Activated CD4-positive, alpha-beta T cell treated with anti-CD3 and anti-CD28 coated beads, Interleukin-10, Interleukin-2, amounts not matched to agents 100 ng/mL and 50 ng/mL, durations not matched to agents 16 hours and 8 hours (primary cell): ENCODE measurements around the gene PSMB7.

Source experiments
- DNase-seq: peaks from one replicate; pipeline ENCODE4 v3.0.0-alpha.2; 2020

Gene PSMB7

DNA sequence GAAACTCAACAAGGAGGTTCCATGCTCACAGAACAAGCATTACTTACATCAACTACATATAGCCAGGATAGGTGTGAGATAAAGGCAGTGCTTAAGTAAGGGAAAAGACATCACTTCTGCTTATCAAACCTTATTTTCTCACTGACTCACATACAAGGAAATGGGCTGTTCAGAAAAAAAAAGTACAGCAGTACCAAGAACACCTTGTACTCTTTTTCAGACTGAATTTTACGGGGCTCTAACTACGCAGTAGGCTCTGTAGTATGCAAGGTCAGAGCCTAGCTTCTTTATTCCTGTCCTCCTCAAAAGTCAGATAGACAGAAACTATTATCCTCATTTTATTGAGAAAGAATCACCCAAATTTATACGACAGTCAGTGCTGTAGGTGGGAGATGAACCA is 5.8 kb downstream of the PSMB7 start:
- no peak for DNase-seq

DNA sequence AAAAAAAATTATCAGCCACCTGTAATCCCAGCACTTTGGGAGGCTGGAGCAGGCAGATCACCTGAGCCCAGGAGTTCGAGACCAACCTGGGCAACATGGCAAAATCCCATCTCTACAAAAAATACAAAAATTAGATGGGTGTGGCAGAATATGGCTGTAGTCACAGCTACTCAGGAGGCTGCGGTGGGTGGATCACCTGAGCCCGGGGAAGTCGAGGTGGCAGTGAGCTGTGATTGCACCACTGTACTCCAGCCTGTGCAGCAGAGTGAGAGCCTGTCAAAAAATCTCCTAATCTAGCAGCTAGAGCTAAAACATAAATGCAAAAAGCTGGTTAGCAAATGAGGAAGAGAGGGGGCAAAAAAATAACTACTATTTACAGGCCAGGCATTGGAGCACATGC is 12.0 kb downstream of the PSMB7 start:
- no peak for DNase-seq

DNA sequence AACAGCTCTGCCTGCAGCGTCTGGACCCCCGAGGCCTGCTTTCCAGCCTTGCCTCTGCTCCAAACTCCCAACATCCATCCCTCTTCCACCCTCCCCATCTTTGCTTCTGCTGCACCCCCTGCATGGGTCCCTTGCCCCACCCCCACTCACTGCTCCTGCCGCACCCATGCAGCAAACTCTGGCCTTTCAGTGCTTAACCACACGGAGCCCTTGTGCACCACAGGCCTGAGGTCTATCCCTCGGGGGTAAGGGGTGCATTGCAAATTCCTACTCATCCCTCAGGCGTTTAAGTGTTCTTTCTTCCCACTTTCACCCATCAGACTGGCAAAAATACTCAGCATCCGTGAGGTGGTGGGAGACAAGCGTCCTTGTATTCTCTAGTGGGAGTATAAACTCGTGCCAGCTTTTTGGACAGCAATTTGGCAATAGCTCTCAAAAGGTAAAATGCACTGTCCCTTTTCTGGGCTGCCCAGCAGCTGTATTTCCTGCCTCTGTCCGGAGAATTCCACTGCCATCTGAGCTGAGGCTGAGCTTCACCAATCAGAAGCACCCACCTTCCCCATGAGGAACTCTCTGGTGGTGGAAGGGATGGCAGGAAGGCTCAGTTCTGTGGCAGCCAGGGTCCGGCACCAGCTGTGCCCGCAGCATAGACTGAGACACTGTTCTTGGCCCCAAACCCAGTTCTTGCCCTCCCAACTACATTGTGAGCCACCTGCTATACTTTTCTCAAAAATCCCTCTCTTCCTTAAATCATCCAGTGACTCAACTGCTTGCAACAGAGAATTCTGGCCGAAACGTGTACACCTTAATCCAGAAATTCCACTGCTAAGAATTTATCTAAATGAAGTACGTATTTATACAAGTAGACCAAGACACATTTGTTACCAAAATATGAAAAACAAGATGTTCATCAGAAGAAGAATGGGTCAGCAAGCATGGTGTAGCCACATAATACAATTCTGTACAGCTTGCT is 15.0 kb downstream of the PSMB7 start:
- no peak for DNase-seq

DNA sequence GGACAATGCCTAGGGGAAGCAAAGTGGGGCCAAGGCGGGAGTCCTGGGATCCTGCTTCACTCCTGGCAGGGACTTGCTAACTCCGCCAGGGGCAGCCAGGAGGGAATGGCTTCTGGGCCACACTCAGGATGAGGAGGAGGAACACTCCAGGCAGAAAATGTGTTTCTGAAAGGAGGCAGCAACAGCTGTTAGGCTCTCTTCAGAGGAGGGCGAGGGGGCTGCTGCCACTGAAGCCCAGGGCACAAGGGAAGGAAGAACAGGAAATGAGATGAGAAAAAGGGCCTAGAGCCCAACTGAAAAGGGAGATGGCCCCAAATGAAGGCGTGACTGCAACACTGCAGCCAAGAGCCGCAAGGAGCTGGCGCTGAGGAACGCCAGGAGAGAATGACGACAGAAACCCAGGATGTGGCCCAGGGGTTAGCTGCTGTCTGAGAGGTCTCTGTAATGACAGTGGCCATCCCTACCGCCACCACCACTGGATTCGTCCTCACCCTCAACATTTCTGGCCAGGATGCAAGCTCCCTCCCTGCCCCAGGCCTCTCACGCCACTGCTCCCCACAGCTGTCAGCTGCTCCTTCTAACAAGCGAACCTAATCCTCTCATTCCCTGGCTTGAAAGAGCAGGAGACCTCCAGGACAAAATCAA is 15.8 kb downstream of the PSMB7 start:
- no peak for DNase-seq

DNA sequence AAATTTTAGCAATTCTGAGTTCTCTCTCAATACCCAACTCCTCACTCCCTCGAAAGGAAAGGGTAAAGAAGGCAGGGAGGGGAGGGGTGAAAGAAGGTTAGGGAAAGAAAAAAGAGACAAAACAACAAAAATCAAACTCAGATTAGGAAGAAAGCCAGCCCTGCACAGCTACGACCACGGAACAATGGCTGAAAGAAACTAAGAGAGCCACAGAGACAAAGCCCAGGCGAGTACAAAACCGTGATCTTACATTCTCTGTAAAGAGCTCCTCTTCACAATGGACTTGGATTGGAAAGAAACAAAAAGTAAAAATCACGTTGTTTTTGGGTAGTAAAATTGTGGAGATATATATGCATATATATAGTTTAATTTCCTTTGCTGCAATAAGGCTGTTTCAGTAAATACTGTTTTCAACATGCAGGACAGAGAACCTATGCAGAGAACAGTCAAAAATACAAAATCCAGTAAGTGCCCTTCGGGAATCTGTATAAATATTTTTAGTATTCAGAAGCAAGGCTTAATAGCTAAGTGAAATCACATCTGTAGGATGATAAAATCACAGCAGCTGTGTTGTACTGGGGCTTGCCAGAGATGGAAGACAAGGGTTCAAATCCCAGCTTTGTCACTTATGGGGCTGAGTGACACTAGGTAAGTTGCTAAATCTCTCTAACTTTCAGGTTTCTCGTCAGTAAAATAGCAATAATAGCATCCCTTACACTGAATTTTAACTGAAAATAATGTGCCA is 16.9 kb downstream of the PSMB7 start:
- DNase-seq, result no peak

DNA sequence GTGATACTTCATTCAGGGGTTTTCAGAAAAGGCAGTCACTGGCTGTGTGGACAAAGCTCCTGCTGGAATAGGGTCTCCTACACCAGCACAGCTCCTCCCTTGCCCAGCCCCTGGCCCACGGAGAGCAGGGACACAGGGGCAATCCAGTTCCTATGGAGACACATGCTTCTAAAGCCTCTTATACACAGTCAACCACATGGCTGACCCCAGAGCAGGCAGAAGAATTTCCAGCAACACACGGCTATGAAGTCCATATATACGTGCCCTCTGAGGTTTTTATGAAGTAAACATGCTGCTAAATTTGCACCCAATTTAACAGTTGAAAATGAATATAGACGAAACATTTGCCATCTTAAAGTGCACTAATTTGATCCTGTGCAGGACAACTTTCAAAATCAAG is 19.4 kb downstream of the PSMB7 start:
- DNase-seq, result no peak

DNA sequence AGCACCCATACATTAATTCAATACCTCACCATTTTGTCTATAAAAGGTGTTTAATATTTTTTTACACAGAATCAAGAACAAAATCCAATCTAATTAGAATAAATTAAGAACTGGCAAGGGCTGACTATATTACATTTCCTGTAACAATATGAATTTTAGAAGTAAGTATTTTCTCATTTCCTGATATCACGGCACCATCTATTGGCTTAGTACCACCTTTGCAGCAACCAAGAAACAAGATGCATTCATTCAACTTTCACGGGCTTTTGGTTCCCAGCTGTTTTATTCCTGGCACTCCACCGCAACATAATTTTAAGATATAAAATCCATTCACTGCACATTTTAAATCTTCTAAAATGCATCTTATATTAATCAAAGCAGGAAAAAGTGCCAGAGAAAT is 20.6 kb downstream of the PSMB7 start:
- peak; percentile 17 for DNase-seq

DNA sequence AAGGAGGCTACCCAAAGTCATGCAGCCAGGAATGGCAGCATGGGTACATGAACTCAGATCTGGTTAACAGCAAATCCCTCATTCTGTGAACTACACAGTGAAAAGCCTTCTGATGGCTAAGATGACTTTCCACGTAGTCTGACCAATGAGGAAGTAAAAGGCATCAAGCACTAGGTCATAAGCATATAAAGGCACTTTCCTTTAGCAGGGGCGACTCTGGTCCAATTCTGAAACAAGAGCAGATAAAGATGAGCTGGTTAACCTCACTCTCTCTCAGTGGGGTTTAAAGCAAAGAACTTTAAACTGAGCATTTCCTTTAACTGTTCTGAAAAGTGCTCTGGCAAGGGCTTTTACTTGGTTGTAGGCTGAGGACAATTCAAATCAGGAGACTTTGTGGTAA is 21.1 kb downstream of the PSMB7 start:
- DNase-seq, result peak; percentile 72

DNA sequence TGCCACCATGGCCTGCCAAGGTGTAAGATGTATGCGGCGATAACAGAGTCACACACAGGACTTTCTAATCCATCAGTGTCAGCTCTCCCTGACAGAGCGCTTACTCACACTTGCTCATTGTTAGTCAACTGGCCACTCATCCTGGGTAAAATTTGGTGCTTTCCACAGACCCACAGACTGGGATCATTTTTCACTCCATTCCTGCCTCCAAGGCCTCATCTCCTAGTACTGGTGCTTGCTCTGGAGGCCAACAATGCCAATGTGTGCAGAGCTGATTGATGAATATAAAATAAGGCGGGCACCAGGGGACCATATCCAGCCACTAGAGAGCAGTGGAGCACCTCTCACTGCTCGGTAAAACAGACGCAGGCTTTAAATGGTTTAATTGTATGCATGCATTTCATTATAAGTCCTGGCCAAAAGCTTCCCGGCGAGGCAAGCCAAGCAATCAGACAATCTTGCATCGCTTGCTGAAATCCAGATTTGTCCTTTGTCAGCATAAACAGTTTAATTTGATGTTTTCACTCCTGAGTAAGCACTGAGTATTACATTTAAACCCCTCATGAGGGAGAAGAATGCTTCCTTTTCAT is 22.3 kb downstream of the PSMB7 start:
- peak; percentile 34 for DNase-seq

DNA sequence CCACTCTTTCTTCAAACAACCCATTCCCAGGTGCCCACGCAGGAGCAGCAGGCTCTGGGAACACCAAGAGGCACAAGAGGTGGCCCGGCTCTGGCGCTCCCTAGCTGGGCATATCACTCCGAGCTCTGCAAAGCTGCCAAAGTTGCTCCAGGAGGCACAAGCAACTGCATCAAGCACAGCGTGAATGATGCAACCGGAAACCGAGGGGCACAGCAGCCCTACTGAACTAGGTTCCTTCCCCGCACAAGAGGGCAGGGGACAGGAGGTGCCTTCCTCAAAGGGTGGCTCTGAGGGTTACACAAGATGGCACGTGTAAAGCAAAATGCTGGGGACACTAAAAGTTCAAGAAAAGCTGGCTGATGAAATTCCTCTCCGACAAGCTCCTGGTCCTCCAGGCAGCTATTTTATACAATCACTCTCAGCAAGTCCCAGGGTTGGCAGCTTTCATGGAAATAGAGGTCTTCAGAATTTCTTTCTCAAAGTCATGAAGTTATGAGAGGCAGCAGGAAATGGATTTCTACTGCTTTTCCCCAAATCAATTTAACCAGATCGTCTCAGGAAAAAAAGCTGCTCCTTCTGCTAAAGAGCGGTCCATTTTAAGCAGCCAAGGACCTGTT is 22.9 kb downstream of the PSMB7 start:
- DNase-seq, result no peak

DNA sequence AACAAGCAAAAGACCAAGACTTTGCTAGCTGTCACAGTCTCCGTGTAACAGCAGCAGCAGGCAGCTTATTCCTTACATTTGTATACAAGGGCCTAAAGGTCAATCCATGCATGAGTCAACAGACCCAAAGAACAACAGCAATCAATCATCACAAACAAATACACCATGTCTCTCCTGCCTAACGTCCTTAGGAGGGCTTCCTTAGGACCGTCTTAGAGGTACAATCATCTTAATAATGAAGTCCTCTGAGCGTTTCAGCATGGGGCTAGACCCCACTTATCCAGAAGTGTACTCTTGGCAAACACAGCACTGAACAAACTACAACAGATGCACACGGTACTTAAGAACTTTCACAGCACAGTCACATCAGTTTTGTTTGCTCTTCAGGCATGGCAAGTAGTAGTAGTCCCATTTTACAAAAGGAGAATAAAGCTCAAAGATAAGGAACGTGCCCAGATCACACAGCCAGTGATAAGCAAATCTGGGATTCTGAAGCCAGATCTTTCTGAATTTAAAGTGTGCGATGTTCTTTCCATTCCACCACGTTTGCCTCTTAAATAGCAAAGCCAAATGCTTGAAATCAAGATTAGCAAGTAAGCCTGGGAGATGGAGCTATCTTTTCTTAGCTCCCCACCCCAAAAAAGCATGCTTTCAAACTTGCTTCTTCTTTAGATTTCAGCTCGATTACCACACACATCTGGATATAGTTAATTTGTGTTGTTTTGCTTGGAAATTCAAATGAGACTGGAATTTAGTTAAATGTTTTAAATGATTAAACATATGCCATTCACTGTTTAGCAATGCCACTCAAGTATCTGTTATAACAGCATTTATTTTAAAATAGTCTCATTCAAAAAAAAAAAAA is 24.2 kb downstream of the PSMB7 start:
- no peak for DNase-seq

DNA sequence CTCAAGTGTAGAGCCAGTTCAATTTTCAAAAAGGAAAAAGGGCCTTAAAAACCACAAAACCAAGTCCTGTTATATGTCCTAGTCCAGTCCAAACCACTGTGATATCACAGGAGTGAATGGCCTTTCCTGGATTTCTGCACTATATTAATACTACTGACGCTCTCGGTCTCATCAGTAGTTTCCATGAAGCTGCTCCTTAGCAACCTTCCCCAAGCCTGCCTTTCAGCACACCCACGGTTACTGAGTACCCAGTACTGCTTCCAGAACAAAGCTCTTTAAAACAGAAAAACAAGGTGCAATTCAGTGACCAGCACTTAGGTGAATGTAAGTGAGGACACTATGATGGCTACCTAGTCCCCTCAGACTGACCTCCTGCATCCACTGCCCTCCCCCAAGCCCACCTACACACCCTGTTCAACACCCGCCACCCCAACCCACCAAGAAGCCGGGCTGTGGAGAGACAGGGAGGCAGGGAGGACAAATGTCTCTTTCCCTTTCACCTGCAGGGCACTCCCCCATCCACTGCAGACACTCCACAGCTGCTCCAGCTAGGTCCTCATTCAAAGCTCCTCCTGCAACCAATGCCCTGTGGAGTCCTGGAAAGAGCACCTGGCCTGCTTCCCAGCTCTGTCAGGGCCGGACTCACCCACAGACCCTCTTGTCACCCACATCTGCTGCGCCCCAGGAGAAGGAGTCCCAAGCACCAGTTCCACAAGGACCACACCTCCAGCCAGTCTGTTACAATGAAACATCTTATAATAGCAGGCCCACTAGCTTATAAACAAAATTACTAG is 25.9 kb downstream of the PSMB7 start:
- no peak for DNase-seq

DNA sequence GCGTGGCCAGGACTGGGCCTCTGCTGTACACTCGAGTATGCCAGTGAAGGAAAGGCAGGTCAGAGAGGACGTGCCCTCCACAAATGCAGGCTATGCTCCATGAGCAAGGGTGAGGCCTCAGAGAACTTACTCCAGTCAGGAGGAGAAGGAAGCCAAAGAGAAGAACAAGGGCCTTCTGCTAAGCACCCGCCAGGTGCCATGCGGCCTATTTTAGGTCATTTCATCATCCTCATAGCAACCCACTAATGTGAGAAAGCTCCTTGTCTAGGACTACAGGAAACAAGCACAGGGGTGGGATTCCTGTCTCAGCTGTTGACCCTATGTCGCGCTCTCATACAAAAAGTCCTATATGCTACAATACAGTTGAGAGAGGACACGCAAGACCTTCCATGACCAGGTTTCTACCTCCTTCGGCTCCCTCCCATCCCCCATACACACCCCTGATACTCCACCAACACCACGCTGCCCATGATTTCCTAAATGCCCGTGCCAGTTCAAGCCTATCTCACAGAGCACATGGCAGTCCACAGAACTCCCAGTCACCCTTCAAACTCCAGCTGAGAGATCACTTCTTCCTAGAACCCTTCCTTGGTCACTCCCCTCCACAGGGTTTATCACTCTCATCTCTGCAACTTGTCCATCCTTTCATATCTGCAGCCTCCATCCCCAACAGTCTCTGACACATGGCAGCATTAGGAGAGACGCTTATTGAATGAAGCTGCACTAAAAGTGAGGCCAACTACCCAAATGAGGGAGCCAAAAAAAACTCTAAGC is 26.8 kb downstream of the PSMB7 start:
- no peak for DNase-seq

DNA sequence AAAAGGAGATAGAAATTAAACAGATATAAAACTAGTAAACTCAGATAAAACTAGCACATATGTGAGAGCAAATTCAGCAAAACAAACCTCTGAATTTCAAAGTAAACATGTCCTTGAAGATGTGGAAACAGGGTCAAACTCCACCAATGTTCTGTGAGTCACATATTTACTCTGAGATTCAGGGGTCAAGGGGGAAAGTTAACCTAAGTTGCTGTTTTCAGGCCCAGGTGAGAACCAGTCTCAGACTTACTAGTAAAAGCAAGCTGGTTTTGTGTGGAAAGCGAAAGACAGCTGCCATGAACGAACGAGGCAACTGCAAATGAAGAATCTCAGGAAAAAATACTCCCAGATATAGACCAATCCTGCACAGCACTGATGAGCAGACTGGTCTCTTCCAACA is 29.0 kb downstream of the PSMB7 start:
- no peak for DNase-seq

DNA sequence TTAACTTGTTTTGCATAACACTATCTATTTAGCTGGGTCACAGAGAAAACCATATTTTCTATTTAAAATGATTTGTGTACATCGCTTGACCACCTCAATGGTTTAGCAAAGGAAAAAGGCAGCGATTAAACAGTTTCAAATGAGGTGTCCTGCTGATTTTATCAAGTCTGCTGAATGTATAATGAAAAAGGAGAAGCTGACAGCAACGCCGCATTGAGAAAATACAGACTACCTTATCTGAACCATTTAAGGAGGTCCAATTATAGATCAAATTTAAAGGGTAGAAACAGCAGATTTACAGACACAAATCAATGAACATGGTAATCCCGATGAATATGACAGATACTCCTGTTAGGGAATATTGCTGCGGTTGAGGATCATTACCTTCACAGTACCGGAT is 29.6 kb downstream of the PSMB7 start:
- no peak for DNase-seq

DNA sequence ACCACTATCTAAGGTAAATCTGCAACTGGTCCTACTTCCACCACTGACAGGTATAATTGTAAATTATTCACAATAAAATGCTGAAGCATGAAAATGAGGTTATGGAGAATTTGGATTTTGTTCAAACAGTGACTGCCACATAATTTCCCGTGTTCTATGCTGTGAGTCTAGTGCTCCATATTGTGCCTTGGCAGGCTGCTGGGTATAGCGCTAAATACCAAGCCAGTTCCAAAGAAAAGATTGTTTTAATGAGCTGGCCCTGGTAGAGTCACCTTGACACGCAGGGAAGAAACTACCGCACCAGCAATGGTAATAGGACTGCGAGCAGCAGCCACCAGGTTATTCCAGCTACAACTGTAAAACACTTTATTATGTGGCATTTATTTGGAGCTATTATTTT is 30.4 kb downstream of the PSMB7 start:
- no peak for DNase-seq

DNA sequence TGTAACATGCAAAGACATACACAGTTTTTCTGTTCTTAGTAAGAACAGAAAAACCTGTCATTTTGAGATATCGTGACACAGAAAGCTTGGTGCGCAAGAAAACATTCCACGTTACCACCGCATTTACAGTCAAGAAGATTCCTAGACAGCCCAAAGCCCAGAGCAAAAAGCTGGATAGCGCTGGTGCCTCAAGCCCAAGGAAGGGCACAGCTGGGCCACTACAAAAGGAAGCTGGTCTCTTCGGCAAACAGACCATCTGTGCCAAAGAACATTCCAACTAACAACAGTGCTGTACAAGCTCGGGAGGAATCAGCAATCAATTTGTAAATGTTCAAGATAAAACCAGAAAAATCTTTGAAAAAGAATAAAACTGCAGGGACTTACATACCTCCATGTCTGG is 31.0 kb downstream of the PSMB7 start:
- no peak for DNase-seq

DNA sequence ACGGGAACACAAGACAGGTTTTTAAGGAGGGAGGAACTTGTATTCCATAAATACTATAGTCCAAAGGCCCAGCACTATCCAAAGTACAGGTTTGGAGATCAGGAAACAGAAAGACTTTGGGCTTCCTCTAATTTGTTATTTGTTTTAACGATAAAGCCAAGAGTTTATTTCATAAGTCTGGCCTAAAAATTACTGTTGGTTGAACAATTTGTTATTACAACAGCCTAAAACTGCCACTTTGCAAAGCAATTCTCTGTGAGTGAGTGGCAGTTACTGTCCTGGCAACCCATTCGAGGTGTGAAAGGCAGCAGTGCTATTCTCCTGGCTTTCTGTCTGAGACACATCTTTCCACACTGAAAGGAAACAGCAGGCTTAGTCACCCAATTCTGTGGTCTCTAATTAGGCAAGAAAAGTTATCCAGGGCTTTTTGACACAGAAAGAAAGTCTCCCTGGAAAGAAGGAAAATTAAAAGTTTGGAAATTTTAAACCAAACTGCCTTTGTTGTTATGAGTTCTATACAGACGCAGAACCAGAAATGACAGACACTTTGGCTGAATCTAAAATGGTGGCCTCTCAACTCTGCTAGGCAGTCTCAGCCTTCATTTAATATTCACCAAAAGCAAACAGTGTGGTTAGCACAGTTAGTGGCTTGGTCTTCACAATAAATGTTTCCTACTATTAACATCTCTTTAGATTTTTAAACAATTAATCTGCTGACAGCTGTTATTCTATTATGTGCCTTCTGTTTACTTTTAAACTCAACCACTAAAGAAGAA is 33.9 kb downstream of the PSMB7 start:
- DNase-seq, result peak; percentile 45
